HG03095 (cell line): Measurements from ENCODE around the gene MAB21L3.
"Not testable (repeated sequence)": the region's sequence is repeated elsewhere in the genome, so short reads cannot be mapped to it uniquely, and the experiment has no call there.

Experiments
- ATAC-seq: cut with Tn5 transposase; IDR thresholded peaks from one replicate; pipeline ENCODE4 v1.9.1; 2021; ENCODE audit warnings: moderate library complexity; ENCODE audit not compliant: unreplicated experiment

Gene MAB21L3

GRCh38 chr1:116133696-116134475 is 22.7 kb downstream of the MAB21L3 start:
- no peak for ATAC-seq

- ATAC-seq = no peak
These were observed 23.2 kb downstream of the MAB21L3 start for GRCh38 chr1:116134476-116134773.

DNA sequence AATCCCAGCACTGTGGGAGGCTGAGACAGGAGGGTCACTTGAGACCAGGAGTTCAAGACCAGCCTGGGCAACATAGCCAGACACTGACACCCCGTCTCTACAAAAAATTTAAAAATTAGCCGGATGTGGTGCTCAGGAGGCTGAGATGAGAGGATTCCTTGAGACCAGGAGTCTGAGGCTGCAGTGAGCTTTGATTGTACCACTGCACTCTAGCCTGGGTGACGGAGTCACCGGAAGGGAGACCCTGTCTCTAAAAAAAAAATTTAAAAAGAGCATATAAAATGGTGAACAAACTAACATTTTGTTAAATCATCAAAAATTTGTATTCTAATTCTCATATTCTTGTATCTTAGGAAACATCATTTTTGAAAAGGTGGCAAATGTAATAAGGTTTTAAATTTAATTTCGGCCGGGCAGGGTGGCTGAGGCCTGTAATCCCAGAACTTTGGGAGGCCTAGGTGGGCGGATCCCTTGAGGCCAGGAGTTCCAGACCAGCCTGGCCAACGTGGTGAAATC is 27.1 kb downstream of the MAB21L3 start:
- no peak for ATAC-seq

DNA sequence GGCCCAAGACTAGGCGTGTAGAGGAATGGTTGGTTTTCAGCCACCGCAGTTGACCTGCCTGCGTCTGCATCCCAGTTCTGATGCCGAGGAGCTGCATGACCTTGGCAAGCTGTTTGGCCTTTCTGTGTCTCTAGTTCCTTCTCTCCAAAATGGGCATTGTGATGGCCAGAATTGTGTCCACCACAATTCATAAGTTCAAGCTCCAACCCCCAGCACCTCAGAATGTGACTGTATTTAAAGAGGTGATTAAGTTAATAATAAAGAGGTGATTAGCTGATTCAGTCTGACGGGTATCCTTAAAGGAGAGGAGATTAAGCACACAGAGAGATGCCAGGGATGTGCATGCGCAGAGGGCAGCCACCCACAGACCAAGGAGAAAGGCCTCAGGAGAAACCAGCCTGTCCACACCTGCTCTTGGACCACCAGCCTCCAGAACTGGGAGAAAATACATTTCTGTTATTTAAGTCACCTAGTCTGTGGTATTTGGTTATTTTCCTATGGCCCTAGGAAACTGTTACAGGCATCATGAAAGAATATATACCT is 28.5 kb downstream of the MAB21L3 start:
- ATAC-seq = no peak

- no peak for ATAC-seq
These were observed 33.0 kb downstream of the MAB21L3 start for GRCh38 chr1:116144151-116144550.

GRCh38 chr1:116146447-116147113 is 35.4 kb downstream of the MAB21L3 start:
- not testable (repeated sequence) for ATAC-seq

DNA sequence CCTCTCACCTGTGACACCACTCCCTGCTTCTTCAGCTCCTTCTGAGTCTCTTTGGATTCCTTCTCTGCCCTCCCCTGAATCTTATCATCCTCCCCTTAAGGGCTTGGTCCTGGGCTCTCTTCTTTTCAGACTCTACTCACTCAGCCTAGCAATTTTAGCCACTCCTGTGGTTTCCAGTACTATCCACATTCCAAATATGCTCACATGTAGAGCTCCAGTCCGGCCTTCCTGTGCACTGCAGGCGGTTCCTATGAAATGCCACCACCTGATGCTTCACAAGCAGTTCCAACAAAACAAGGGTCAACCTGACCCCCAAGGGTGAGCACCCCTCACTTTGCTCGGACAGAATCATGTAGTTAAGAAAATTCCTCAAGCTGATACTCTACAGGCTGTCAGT is 35.9 kb downstream of the MAB21L3 start:
- no peak for ATAC-seq

GRCh38 chr1:116147972-116148371 is 36.8 kb downstream of the MAB21L3 start:
- ATAC-seq = no peak

- ATAC-seq = no peak
These were observed 37.8 kb downstream of the MAB21L3 start for GRCh38 chr1:116148967-116149366.

GRCh38 chr1:116150368-116150767 is 39.2 kb downstream of the MAB21L3 start:
- no peak for ATAC-seq

- ATAC-seq = peak; percentile 97
These were observed 40.8 kb downstream of the MAB21L3 start for GRCh38 chr1:116151739-116152576.

GRCh38 chr1:116152577-116152943 is 41.4 kb downstream of the MAB21L3 start:
- no peak for ATAC-seq

DNA sequence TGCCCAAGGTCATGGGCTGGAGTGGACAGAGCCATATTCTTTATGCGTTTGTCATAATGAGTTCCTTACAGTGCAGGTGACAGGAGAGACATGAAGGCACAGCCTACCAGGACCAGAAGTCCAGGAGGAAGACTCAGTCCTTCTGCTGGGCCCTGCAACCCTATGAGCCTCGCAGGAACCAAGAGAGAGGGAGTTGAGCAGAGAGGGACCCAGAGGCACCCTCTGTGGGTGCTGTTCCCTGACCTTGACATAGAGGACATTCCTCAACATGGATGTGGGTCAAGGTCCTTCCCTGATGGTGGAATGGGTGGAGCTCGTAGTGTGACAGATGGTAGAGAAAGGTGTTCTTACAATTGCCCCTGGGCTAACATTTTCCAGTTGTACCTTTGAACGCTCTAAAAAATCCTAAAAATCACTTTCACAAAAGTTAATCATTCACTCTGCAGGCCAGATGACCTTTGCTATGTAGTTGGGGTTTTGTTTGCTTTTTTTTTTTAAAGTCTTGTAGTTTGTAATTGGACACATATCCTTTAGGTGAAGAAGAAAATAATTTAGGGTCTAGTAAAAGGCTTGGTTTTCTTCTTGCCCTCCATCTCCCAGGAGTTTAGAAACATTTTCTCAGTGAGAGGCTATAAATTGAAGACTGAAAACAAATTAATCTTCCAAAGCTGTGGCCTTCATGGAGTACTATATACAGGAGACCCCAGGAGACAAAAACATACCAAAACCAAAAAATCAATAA is 41.9 kb downstream of the MAB21L3 start:
- ATAC-seq = no peak

DNA sequence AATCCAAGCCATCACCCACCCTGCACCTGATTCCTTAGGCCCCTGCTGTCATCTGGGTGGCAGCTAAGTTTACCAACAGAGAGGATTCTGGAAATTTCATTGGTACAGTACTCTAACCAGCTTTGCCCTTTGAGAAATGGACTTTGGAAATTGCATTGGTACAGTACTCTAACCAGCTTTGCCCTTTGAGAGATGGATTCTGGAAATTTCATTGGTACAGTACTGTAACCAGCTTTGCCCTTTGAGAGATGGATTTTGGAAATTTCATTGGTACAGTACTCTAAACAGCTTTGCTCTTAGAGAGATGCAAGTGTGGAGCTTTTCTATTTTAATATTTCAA is 42.5 kb downstream of the MAB21L3 start:
- no peak for ATAC-seq

DNA sequence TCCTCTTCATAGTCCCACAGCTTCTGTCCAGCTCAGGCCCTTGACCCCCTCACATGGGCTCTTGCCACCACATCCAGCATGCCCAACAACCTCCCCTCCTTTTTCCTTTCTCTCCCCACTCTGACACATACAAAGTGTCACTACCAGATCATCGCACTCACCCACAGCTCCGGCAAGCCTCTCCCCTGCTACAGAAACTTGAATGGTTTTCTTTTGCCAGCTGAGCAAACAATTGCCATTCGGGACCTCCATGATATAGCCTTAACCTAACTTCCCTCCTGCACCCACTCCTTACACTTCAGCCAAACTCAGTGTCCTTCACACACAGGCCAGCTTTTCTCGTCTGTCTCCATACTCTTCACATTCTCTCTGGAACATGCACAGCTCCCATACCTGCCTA is 43.3 kb downstream of the MAB21L3 start:
- ATAC-seq = no peak

DNA sequence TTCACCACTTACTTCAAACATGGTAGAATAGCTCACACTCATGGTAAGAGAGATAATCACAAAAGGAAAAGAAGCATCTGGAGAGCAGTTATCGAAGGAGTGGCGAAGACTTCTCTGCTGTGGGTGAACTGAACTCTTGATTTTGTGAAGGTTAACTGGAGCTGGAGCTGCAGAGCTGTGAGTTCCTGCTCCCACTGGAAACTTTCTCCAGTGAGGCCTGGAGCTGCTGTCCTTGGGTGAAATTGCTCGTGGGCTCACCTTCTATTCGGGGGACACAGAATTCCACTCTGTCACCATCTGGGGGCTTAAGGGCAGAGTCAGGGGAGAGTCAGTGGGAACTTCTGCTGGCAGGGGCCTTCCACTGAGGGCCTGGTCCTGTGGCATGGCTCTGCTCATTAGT is 45.9 kb downstream of the MAB21L3 start:
- ATAC-seq = no peak

DNA sequence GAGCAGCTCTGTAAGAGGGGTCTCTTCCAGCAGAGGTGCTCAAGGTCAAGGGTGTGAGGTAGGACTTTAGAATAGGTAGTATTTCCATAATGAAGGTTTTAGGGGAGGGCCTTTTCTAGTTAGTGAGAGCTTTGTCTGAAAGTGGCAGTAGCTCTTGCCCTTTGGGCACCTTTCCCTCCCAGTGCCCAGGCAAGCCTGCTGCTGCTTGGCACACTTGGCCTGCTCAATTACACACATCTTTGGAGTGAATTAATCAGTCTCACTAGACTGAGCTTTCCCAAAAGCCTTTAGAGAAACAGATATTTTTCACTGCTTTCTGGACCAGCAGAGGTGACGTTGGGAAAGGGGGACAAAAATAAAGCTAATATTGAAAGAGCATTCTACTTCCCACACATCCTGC is 48.0 kb downstream of the MAB21L3 start:
- ATAC-seq = no peak

DNA sequence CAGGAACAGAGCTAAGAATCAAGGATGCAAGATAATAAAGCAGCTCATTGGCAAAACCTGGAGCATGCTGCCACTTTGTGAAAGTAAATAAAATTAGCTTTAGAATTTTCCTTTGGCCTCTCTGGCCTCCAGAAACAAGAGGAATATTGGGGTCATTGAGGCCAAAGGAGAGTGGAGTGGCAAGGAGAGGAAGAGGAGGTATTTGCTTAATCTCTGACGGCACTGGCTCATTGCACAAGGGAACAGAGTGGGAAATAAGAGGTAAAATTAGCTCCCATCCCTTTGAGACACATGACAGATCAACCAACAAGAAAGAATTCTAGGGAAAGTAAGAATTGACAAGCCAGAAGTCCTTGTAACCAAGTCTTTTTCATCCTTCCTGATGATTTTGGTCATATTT is 48.4 kb downstream of the MAB21L3 start:
- ATAC-seq = no peak

- no peak for ATAC-seq
These were observed 50.2 kb downstream of the MAB21L3 start for GRCh38 chr1:116161390-116161789.

DNA sequence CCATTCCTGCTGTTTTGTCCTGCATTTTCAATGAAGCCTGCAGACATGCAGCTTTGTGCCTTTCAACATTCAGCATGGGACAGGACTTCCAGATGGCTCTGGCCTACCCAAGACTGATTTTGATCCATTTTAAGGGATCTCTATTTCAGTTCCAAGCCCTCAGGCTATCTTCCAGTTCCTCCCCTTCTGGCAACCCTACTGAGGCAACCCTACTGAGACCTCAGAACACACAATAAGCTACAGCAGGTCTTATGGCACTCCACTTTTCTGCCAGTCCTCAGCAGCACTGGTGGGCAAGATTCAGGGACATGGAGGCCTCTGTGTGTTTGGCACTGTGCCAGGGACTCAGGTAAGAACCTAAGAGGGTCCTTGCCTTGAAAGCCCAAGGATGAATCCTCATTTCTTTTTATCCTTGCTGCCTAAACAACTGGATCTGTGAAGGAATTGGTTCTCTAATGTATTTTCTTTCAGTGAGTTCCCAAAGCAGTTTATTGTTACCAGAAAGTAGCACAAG is 50.7 kb downstream of the MAB21L3 start:
- no peak for ATAC-seq

DNA sequence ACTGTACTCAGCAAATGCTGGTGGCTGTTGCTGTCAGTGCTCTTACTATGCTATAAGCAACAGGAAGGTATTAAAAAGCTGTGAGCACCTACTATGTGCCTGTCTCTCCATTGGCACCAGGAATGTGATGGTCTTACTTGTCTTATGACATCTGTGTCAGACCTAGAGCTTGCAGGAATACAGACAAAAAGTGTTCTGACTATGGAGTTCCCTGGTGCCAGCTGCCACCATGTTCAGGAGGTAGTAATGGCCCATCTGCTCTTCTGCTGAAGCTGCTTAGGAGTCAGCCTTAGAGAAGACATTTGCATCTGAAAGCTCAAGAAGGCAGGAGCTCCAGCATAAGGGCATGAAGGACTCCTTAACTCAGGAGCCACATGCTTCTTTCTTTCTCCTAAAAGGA is 52.3 kb downstream of the MAB21L3 start:
- ATAC-seq = no peak
